Chondrocyte (in vitro differentiated cells): ENCODE results near the gene GBX1. TPM values are rescaled to one million over a fixed set of nuclear protein-coding genes. Genes with fewer than 3 reads are reported as not detected.

Source experiments
- DNase-seq: peaks from one replicate; pipeline ENCODE4 v3.0.0; 2021; ENCODE audit warnings: mixed read lengths, low spot score
- H3K27ac Mint-ChIP-seq: one replicate; pipeline ENCODE4 v1.8.0; 2021; ENCODE audit warnings: mild to moderate bottlenecking, moderate library complexity, mixed read lengths; ENCODE audit not compliant: unreplicated experiment
- H3K27me3 Mint-ChIP-seq: 2 replicates; pipeline ENCODE4 v1.8.0; 2021; ENCODE audit warnings: low read depth, mixed read lengths
- H3K36me3 Mint-ChIP-seq: 2 replicates; pipeline ENCODE4 v1.8.0; 2021; ENCODE audit warnings: low read depth, mixed read lengths
- H3K4me1 Mint-ChIP-seq: 2 replicates; pipeline ENCODE4 v1.8.0; 2021; ENCODE audit warnings: low read depth, mild to moderate bottlenecking, mixed read lengths
- H3K4me3 Mint-ChIP-seq: one replicate; pipeline ENCODE4 v1.8.0; 2021; ENCODE audit warnings: mild to moderate bottlenecking, moderate library complexity, mixed read lengths; ENCODE audit not compliant: unreplicated experiment
- H3K9me3 Mint-ChIP-seq: 2 replicates; pipeline ENCODE4 v1.8.0; 2021; ENCODE audit warnings: low read depth, mixed read lengths
- total RNA-seq: library from RNA; stranded (reverse); gene quantifications from 3 replicates; pipeline ENCODE4 v1.2.1, GENCODE V29; 2021
- TF ChIP-seq, protein P1 (sequence below): fragments of 200-600 bp; sonication (generic); IDR thresholded peaks from 2 replicates; pipeline ENCODE4 v1.5.0; 2021; ENCODE audit warnings: antibody characterized with exemption, mild to moderate bottlenecking, moderate library complexity

The GBX1 gene
- total RNA-seq, 1 donor from 2014 or later: not detected

GRCh38 chr7:151134743-151135524, 32.6 kb downstream of the GBX1 start:
- H3K27ac Mint-ChIP-seq: no peak overlapping the region
- no peak overlapping the region for H3K4me3 Mint-ChIP-seq

DNA sequence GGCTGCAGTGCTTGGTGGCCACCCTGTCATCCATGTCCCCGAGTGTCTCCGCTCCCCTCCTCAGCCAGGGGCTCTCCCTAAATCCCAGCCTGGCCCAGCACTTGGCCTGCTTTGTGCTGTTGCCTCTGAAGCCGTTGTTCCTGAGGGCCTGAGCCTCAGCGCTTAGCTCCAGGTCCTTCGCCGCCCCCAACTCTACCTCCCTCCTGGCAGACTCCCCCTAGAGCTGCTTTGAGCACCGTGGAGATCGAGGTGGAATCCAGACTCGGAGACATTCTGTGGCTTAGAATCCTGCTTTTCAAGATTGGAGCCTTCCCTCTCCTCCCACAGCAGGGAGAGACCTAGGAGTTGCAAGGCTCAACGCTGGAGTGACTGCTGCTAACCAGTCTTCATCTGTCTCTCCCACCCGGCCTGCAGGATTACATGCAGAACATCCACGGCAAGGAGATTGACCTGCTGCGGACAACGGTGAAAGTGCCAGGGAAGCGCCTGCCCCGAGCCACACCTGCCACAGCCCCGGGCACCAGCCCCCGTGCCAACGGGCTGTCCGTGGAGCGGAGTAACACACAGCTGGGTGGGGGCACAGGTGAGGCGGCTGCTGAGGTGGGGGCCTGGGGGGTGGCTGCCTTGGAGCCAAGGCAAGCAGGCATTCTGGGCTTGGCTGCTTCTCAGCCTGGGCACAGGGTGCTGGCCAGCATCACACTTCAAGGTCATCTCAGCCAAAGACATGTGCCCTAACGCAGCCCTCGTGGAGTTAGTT, 33.3 kb downstream of the GBX1 start:
- TF ChIP-seq, protein P1, sequence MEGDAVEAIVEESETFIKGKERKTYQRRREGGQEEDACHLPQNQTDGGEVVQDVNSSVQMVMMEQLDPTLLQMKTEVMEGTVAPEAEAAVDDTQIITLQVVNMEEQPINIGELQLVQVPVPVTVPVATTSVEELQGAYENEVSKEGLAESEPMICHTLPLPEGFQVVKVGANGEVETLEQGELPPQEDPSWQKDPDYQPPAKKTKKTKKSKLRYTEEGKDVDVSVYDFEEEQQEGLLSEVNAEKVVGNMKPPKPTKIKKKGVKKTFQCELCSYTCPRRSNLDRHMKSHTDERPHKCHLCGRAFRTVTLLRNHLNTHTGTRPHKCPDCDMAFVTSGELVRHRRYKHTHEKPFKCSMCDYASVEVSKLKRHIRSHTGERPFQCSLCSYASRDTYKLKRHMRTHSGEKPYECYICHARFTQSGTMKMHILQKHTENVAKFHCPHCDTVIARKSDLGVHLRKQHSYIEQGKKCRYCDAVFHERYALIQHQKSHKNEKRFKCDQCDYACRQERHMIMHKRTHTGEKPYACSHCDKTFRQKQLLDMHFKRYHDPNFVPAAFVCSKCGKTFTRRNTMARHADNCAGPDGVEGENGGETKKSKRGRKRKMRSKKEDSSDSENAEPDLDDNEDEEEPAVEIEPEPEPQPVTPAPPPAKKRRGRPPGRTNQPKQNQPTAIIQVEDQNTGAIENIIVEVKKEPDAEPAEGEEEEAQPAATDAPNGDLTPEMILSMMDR: no peak
- H3K9me3 Mint-ChIP-seq: no peaks in the 10 kb centered on the region
- DNase-seq: peak; percentile 76
- H3K4me1 Mint-ChIP-seq: no peaks in the 10 kb centered on the region
- no peak overlapping the region for H3K27ac Mint-ChIP-seq
- H3K4me3 Mint-ChIP-seq: no peak overlapping the region
- peaks cover 27% of the 10 kb centered on the region for H3K36me3 Mint-ChIP-seq
- H3K27me3 Mint-ChIP-seq: no peaks in the 10 kb centered on the region

More at GRCh38 chr7:151134743-151135524, 32.6 kb downstream of the GBX1 start:
- TF ChIP-seq, protein P1: no peak
- Mint-ChIP-seq H3K9me3 (no peaks in the 10 kb centered on the region), H3K36me3 (peaks cover 27% of the 10 kb centered on the region), H3K4me1 (no peaks in the 10 kb centered on the region), H3K27me3 (no peaks in the 10 kb centered on the region)
- peak; percentile 61 for DNase-seq

- TF ChIP-seq, protein P1: no peak
- H3K27me3 Mint-ChIP-seq: no peaks in the 10 kb centered on the region
- H3K36me3 Mint-ChIP-seq: peaks cover 25% of the 10 kb centered on the region
- DNase-seq: peak; percentile 59
- no peaks in the 10 kb centered on the region for H3K4me1 Mint-ChIP-seq
- H3K4me3 Mint-ChIP-seq: no peak overlapping the region
- no peak overlapping the region for H3K27ac Mint-ChIP-seq
- no peaks in the 10 kb centered on the region for H3K9me3 Mint-ChIP-seq
Observed at GRCh38 chr7:151133266-151133985, 34.1 kb downstream of the GBX1 start.

DNA sequence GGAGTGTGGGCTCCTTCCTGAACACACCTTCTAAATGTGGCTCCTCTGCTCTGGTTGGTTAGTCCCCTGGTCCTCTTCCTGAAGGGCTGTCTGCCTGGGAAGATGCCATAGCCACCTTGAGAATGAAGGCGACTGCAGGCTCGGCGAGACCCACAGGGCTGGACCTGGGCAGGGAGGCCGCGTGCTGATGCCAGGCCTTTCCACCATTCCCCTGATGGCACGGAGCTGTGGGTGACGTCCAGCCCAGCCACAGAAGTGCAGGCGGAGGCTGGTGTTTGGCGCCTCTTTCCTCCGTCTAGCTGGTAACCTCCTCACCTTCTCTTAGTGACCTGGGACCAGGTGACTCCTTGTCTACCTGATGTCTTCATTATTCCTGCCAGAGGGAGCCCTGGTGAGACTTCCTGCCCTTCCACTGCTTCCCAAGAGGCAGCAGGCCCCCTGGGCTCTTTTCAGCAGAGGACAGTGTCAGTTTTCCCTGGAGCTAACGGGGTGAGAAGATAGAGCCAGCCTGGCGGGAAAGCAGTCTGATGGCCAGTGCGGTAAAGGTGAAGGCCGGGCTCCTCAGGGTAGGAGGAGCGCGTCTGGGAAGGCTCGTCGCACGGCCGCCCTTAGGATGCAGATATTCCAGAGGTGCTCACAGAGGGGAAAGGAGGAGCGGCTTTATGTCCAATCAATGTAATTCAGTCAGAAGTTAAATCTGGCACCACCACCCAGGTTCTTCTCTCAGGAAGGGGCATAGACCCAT, 34.9 kb downstream of the GBX1 start:
- Mint-ChIP-seq H3K27ac (no peak overlapping the region), H3K4me3 (no peak overlapping the region), H3K4me1 (no peaks in the 10 kb centered on the region), H3K9me3 (no peaks in the 10 kb centered on the region), H3K27me3 (no peaks in the 10 kb centered on the region), H3K36me3 (peaks cover 25% of the 10 kb centered on the region)
- DNase-seq: peak; percentile 54
- TF ChIP-seq, protein P1: no peak
